Suprapubic skin (tissue), 3 donors: Measurements from ENCODE around the gene C11orf16.

Experiments used
- POLR2A ChIP-seq, 2 donors: fragments of 450-650 bp; IDR thresholded peaks; one replicate each; pipeline ENCODE4 v1.6.1; 2017; ENCODE audit warnings: antibody characterized with exemption in 2 of 2, mild to moderate bottlenecking in 2 of 2, moderate library complexity in 2 of 2
- TF ChIP-seq, protein P1 (sequence below), 2 donors: fragments of 200-600 bp in 1 of 2; fragments of 450-650 bp in 1 of 2; sonication (generic) in 1 of 2; IDR thresholded peaks; one replicate each; pipeline ENCODE4 v1.5.1; 2016 to 2019; ENCODE audit warnings: antibody characterized with exemption in 2 of 2, mild to moderate bottlenecking in 1 of 2, moderate library complexity in 1 of 2

DNA sequence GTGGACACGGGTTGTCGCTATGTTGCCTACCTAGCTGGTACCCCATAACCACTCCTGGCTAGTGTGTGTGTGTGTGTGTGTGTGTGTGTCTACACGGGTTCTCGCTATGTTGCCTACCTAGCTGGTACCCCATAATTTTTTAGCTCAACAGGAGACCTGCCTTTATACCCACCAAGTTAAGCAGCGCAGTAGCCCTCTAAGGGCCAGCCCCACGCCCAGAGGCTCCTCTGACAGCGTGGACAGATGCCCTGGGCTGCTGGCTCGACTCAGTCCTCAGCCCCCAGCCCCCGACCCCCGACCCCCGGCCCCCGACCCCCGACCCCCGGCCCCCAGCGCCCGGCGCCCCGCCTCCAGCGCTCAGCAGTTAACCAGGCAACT lies 22.1 kb downstream of the C11orf16 start:
- TF ChIP-seq, protein P1, sequence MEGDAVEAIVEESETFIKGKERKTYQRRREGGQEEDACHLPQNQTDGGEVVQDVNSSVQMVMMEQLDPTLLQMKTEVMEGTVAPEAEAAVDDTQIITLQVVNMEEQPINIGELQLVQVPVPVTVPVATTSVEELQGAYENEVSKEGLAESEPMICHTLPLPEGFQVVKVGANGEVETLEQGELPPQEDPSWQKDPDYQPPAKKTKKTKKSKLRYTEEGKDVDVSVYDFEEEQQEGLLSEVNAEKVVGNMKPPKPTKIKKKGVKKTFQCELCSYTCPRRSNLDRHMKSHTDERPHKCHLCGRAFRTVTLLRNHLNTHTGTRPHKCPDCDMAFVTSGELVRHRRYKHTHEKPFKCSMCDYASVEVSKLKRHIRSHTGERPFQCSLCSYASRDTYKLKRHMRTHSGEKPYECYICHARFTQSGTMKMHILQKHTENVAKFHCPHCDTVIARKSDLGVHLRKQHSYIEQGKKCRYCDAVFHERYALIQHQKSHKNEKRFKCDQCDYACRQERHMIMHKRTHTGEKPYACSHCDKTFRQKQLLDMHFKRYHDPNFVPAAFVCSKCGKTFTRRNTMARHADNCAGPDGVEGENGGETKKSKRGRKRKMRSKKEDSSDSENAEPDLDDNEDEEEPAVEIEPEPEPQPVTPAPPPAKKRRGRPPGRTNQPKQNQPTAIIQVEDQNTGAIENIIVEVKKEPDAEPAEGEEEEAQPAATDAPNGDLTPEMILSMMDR (IDR thresholded peaks at IDR 0.05): no peak
- no peak for TF ChIP-seq POLR2A (IDR thresholded peaks at IDR 0.05)
